H9 (cell line): ENCODE measurements around the gene OTX1. TPM values are rescaled to one million over a fixed set of nuclear protein-coding genes. Genes with fewer than 3 reads are reported as not detected.

Experiments
- DNase-seq: peaks from one replicate; pipeline ENCODE4 v3.0.0-alpha.2; 2017
- H2AFZ ChIP-seq: one replicate; pipeline ENCODE4 v1.6.1; 2013; ENCODE audit warnings: mild to moderate bottlenecking, low read length, control low read depth, moderate library complexity
- H2AK5ac ChIP-seq: 2 replicates; pipeline ENCODE4 v1.6.1; 2013; ENCODE audit warnings: low read length, control low read depth, mixed read lengths; ENCODE audit not compliant: insufficient read length
- H2BK120ac ChIP-seq: one replicate; pipeline ENCODE4 v1.6.1; 2013; ENCODE audit warnings: low read depth, mild to moderate bottlenecking, low read length, control low read depth, inconsistent platforms; ENCODE audit not compliant: poor library complexity, severe bottlenecking
- H2BK12ac ChIP-seq: 2 replicates; pipeline ENCODE4 v1.6.1; 2013; ENCODE audit warnings: low read length, control low read depth, mixed read lengths, low read depth; ENCODE audit not compliant: insufficient read length
- H2BK15ac ChIP-seq: 2 replicates; pipeline ENCODE4 v1.6.1; 2013; ENCODE audit warnings: low read depth, low read length, control low read depth
- H2BK20ac ChIP-seq: one replicate; pipeline ENCODE4 v1.6.1; 2013; ENCODE audit warnings: low read depth, mild to moderate bottlenecking, low read length, control low read depth, inconsistent platforms; ENCODE audit not compliant: poor library complexity, severe bottlenecking
- H2BK5ac ChIP-seq: 2 replicates; pipeline ENCODE4 v1.6.1; 2013; ENCODE audit warnings: low read length, control low read depth, mixed read lengths; ENCODE audit not compliant: insufficient read length
- H3K14ac ChIP-seq: 2 replicates; pipeline ENCODE4 v1.6.1; 2013; ENCODE audit warnings: low read length, control low read depth; ENCODE audit not compliant: insufficient read depth
- H3K18ac ChIP-seq: 2 replicates; pipeline ENCODE4 v1.6.1; 2013; ENCODE audit warnings: low read depth, mild to moderate bottlenecking, mixed read lengths, low read length, control low read depth; ENCODE audit not compliant: insufficient read length
- H3K23ac ChIP-seq: 2 replicates; pipeline ENCODE4 v1.6.1; 2013; ENCODE audit warnings: low read length, control low read depth, mixed read lengths, low read depth; ENCODE audit not compliant: insufficient read length
- H3K23me2 ChIP-seq: 2 replicates; pipeline ENCODE4 v1.6.1; 2013; ENCODE audit warnings: low read depth, mild to moderate bottlenecking, mixed read lengths, low read length, control low read depth; ENCODE audit not compliant: insufficient read length, poor library complexity, severe bottlenecking
- H3K27ac ChIP-seq: 2 replicates; pipeline ENCODE4 v1.5.1; 2013; ENCODE audit warnings: low read length, control low read depth, mixed read lengths, low read depth; ENCODE audit not compliant: insufficient read length
- H3K27me3 ChIP-seq: 2 replicates; pipeline ENCODE4 v1.6.1; 2013; ENCODE audit warnings: low read length, control low read depth, inconsistent platforms; ENCODE audit not compliant: insufficient read depth
- H3K4ac ChIP-seq: 2 replicates; pipeline ENCODE4 v1.6.1; 2013; ENCODE audit warnings: low read depth, mild to moderate bottlenecking, control low read depth, inconsistent platforms, low read length, moderate library complexity
- H3K4me1 ChIP-seq: 2 replicates; pipeline ENCODE4 v1.6.1; 2013; ENCODE audit warnings: low read length, control low read depth, inconsistent platforms; ENCODE audit not compliant: insufficient read depth
- H3K4me2 ChIP-seq: 2 replicates; pipeline ENCODE4 v1.6.1; 2013; ENCODE audit warnings: low read length, control low read depth, mixed read lengths; ENCODE audit not compliant: insufficient read length, insufficient read depth
- H3K56ac ChIP-seq: 2 replicates; pipeline ENCODE4 v1.6.1; 2013; ENCODE audit warnings: low read depth, mild to moderate bottlenecking, mixed read lengths, low read length, control low read depth; ENCODE audit not compliant: insufficient read length
- H3K79me1 ChIP-seq: 2 replicates; pipeline ENCODE4 v1.6.1; 2013; ENCODE audit warnings: low read depth, mild to moderate bottlenecking, moderate library complexity, low read length, control low read depth, inconsistent platforms; ENCODE audit not compliant: insufficient read depth, poor library complexity, severe bottlenecking
- H3K79me2 ChIP-seq: 2 replicates; pipeline ENCODE4 v1.6.1; 2013; ENCODE audit warnings: low read length, control low read depth, inconsistent platforms; ENCODE audit not compliant: insufficient read depth
- H3K9ac ChIP-seq: 2 replicates; pipeline ENCODE4 v1.6.1; 2013; ENCODE audit warnings: low read length, control low read depth, mixed read lengths; ENCODE audit not compliant: insufficient read length; ENCODE audit errors: extremely low read depth
- H3K9me3 ChIP-seq: one replicate; pipeline ENCODE4 v1.6.1; 2013; ENCODE audit warnings: low read depth, low read length, inconsistent platforms; ENCODE audit not compliant: control insufficient read depth
- H3T11ph ChIP-seq: one replicate; pipeline ENCODE4 v1.6.1; 2013; ENCODE audit warnings: mild to moderate bottlenecking, low read length, control low read depth, inconsistent platforms
- H4K20me1 ChIP-seq: one replicate; pipeline ENCODE4 v1.6.1; 2013; ENCODE audit not compliant: control insufficient read depth, insufficient read length, insufficient read depth
- H4K5ac ChIP-seq: 2 replicates; pipeline ENCODE4 v1.6.1; 2013; ENCODE audit warnings: low read depth, mild to moderate bottlenecking, mixed read lengths, low read length, control low read depth; ENCODE audit not compliant: insufficient read length
- H4K8ac ChIP-seq: replicated peaks from 2 replicates; pipeline ENCODE4 v1.6.1; 2013; ENCODE audit warnings: low read length, control low read depth, mixed read lengths, low read depth; ENCODE audit not compliant: insufficient read length
- H4K91ac ChIP-seq: 2 replicates; pipeline ENCODE4 v1.6.1; 2013; ENCODE audit warnings: low read depth, mild to moderate bottlenecking, moderate library complexity, mixed read lengths, low read length, control low read depth; ENCODE audit not compliant: insufficient read length
- H3K27ac Mint-ChIP-seq, 3 experiments: 2 replicates in 2 of 3; 3 replicates in 1 of 3; pipeline ENCODE4 v1.8.0; 2020 to 2021; ENCODE audit warnings: mixed read lengths in 3 of 3, mild to moderate bottlenecking in 1 of 3, moderate library complexity in 1 of 3
- H3K27me3 Mint-ChIP-seq: 2 replicates; pipeline ENCODE4 v1.8.0; 2021; ENCODE audit warnings: low read depth, mild to moderate bottlenecking, moderate library complexity, mixed read lengths
- H3K36me3 Mint-ChIP-seq, 3 experiments: 2 replicates in 2 of 3; 3 replicates in 1 of 3; pipeline ENCODE4 v1.8.0; 2020 to 2021; ENCODE audit warnings: low read depth in 3 of 3, mixed read lengths in 3 of 3; ENCODE audit not compliant: insufficient read depth in 1 of 3
- H3K4me1 Mint-ChIP-seq, 2 experiments: 2 replicates each; pipeline ENCODE4 v1.8.0; 2020; ENCODE audit warnings: mixed read lengths in 2 of 2
- H3K4me3 Mint-ChIP-seq, 2 experiments: 2 replicates in 1 of 2; 3 replicates in 1 of 2; pipeline ENCODE4 v1.8.0; 2020 to 2021; ENCODE audit warnings: mild to moderate bottlenecking in 2 of 2, mixed read lengths in 2 of 2, moderate library complexity in 1 of 2
- H3K9me3 Mint-ChIP-seq, 2 experiments: 2 replicates in 1 of 2; 3 replicates in 1 of 2; pipeline ENCODE4 v1.8.0; 2020; ENCODE audit warnings: mild to moderate bottlenecking in 2 of 2, mixed read lengths in 2 of 2, moderate library complexity in 1 of 2
- CTCF ChIP-seq: fragments of 200-600 bp; sonication (generic); conservative IDR thresholded peaks from 3 replicates; pipeline ENCODE4 v1.8.0; 2021; ENCODE audit warnings: antibody characterized with exemption, mild to moderate bottlenecking
- WGBS: extraction: QIAGEN DNeasy Blood & Tissue Kit; methylation state at CpG from one replicate; pipeline ENCODE4 v1.1.7; 2013; ENCODE audit warnings: missing lambda C conversion rate, low lambda C conversion rate, mixed read lengths; ENCODE audit not compliant: insufficient read length; ENCODE audit errors: extremely low coverage; 5-methylcytosine and 5-hydroxymethylcytosine counted together
- total RNA-seq: library from RNA; stranded (reverse); gene quantifications from 2 replicates; pipeline ENCODE4 v1.2.1, GENCODE V29; 2021

Gene OTX1
- total RNA-seq, 1 experiment from 2014 or later: 0.13 TPM

GRCh38 chr2:63029058-63029457 is 21.6 kb upstream of the OTX1 start:
- H2BK120ac ChIP-seq: no peak overlapping the region
- H3K9ac ChIP-seq: no peak overlapping the region
- no peak overlapping the region for H3K23ac ChIP-seq
- H3K27me3 ChIP-seq: no peaks in the 10 kb centered on the region
- Mint-ChIP-seq H3K4me1 (no peaks in the 10 kb centered on the region), H3K9me3 (no peaks in the 10 kb centered on the region), H3K36me3 (peaks cover 0 to 3% (median 0%) of the 10 kb centered on the region in 3 experiments; a peak in 1 of 7 replicates), H3K27me3 (no peaks in the 10 kb centered on the region), H3K27ac (no peak overlapping the region), H3K4me3 (no peak overlapping the region)
- H2AK5ac ChIP-seq: no peak overlapping the region
- no peaks in the 10 kb centered on the region for H3K9me3 ChIP-seq
- no peak overlapping the region for H3K56ac ChIP-seq
- no peaks in the 10 kb centered on the region for H3K79me1 ChIP-seq
- no peak overlapping the region for H3K14ac ChIP-seq
- H2BK5ac ChIP-seq: no peak overlapping the region
- H2BK12ac ChIP-seq: no peak overlapping the region
- no peaks in the 10 kb centered on the region for H3K4me1 ChIP-seq
- H3K27ac ChIP-seq: no peak overlapping the region
- H3T11ph ChIP-seq: no peak overlapping the region
- H4K5ac ChIP-seq: no peak overlapping the region
- no peak overlapping the region for H4K8ac ChIP-seq
- no peak for TF ChIP-seq CTCF
- no CpG with 5 or more reads among the region's 1 CpG for WGBS
- H3K4ac ChIP-seq: no peak overlapping the region
- H4K91ac ChIP-seq: no peak overlapping the region
- H4K20me1 ChIP-seq: no peaks in the 10 kb centered on the region
- no peak overlapping the region for H2BK20ac ChIP-seq
- H3K79me2 ChIP-seq: no peaks in the 10 kb centered on the region
- no peak for DNase-seq
- no peak overlapping the region for H3K4me2 ChIP-seq
- H2BK15ac ChIP-seq: no peak overlapping the region
- H2AFZ ChIP-seq: no peak overlapping the region
- H3K23me2 ChIP-seq: no peaks in the 10 kb centered on the region
- no peak overlapping the region for H3K18ac ChIP-seq
